GM12878 (cell line): ENCODE measurements around the gene COPZ1. TPM values are rescaled to one million over a fixed set of nuclear protein-coding genes. Genes with fewer than 3 reads are reported as not detected.

Experiments used
- ATAC-seq: fragments of 200-7000 bp; cut with Tn5 transposase; 3 replicates; pipeline ENCODE4 v1.9.1; 2020; ENCODE audit warnings: mild to moderate bottlenecking, moderate library complexity
- BruUV-seq: library from RNA; stranded (reverse); fragments of 400-500 nt; replicated peaks from 2 replicates; lab custom pipeline; 2021; lab: Mats Ljungman, UMichigan
- CTCF ChIA-PET: fragments of 300-600 bp; sonication (Branson Sonifier 250); formaldehyde crosslinking; extraction: SDS; loops from one replicate; lab custom pipeline; 2021; ENCODE audit warnings: inconsistent platforms; lab: Yijun Ruan, JAX
- POLR2A ChIA-PET: fragments of 350-600 bp; formaldehyde crosslinking; extraction: SDS; loops from one replicate; lab custom pipeline; 2021; ENCODE audit warnings: inconsistent platforms; lab: Charles Lee
- RAD21 ChIA-PET: fragments of 300-600 bp; sonication (Branson Sonifier 250); formaldehyde crosslinking; loops from one replicate; lab custom pipeline; 2023; ENCODE audit warnings: antibody characterized with exemption; ENCODE audit not compliant: unreplicated experiment; lab: Charles Lee
- SMC1A ChIA-PET: fragments of 300-600 bp; sonication (Branson Sonifier 250); formaldehyde crosslinking; loops from one replicate; lab custom pipeline; 2023; ENCODE audit not compliant: unreplicated experiment, uncharacterized antibody; lab: Charles Lee
- DNase-seq: peaks from one replicate; pipeline ENCODE4 v3.0.0-alpha.2; 2011; ENCODE audit warnings: low read depth, low spot score
- FAIRE-seq: peaks from 3 replicates; lab custom pipeline; 2011; peaks lifted over from hg19 to GRCh38; lab: Jason Lieb, UNC
- H2AFZ ChIP-seq: 2 replicates; pipeline ENCODE4 v1.6.0; 2011; ENCODE audit warnings: low read depth, low read length, control low read depth; ENCODE audit not compliant: control insufficient read depth
- H3K27ac ChIP-seq: 2 replicates; pipeline ENCODE4 v1.5.1; 2011; ENCODE audit warnings: control low read depth; ENCODE audit not compliant: control insufficient read depth, insufficient read depth
- H3K27me3 ChIP-seq, 2 experiments: replicated peaks in 1 of 2; 2 replicates each; pipeline versions ENCODE4 v1.6.0 to v1.6.1; 2011; ENCODE audit warnings: low read length in 1 of 2; ENCODE audit not compliant: control insufficient read depth in 2 of 2, insufficient read depth in 2 of 2
- H3K36me3 ChIP-seq, 2 experiments: 2 replicates each; pipeline ENCODE4 v1.5.1; 2011; ENCODE audit warnings: low read length in 1 of 2; ENCODE audit not compliant: control insufficient read depth in 2 of 2, insufficient read depth in 2 of 2
- H3K4me1 ChIP-seq: 2 replicates; pipeline ENCODE4 v1.6.1; 2011; ENCODE audit warnings: mild to moderate bottlenecking, low read length, moderate library complexity, mixed read lengths; ENCODE audit not compliant: control insufficient read depth, insufficient read depth
- H3K4me2 ChIP-seq: 2 replicates; pipeline ENCODE4 v1.6.0; 2011; ENCODE audit warnings: control low read depth; ENCODE audit not compliant: control insufficient read depth, insufficient read depth
- H3K4me3 ChIP-seq: fragments of 200-600 bp; sonication (generic); 2 replicates; pipeline ENCODE4 v1.5.1; 2016
- H3K79me2 ChIP-seq: 2 replicates; pipeline ENCODE4 v1.6.0; 2011; ENCODE audit warnings: low read length; ENCODE audit not compliant: control insufficient read depth, insufficient read depth
- H3K9ac ChIP-seq: 2 replicates; pipeline ENCODE4 v1.8.0; 2011; ENCODE audit warnings: low read length, control low read depth, mixed read lengths; ENCODE audit not compliant: control insufficient read depth, insufficient read depth
- H3K9me3 ChIP-seq: replicated peaks from 3 replicates; pipeline ENCODE4 v1.5.1; 2011; ENCODE audit warnings: mild to moderate bottlenecking, low read length; ENCODE audit not compliant: control insufficient read depth, insufficient read depth
- H4K20me1 ChIP-seq: 2 replicates; pipeline ENCODE4 v1.6.0; 2011; ENCODE audit not compliant: control insufficient read depth, insufficient read depth
- CHD4 ChIP-seq: fragments of 200-600 bp; sonication (generic); IDR thresholded peaks from 2 replicates; pipeline ENCODE4 v1.6.1; 2016; ENCODE audit warnings: mild to moderate bottlenecking
- FOXM1 ChIP-seq: IDR thresholded peaks from 2 replicates; pipeline ENCODE4 v1.6.1; 2012; ENCODE audit warnings: low read depth, mild to moderate bottlenecking, inconsistent platforms, low read length, moderate library complexity
- JUNB ChIP-seq: IDR thresholded peaks from 2 replicates; pipeline ENCODE4 v1.6.1; 2016; ENCODE audit warnings: antibody characterized with exemption, mild to moderate bottlenecking
- WGBS: methylation state at CpG from one replicate; pipeline ENCODE4 v1.1.6; 2016; ENCODE audit warnings: low lambda C conversion rate; ENCODE audit not compliant: insufficient replicate concordance, insufficient coverage; ENCODE audit errors: missing lambda C conversion rate; 5-methylcytosine and 5-hydroxymethylcytosine counted together
- in situ Hi-C: fragments of 300-500 bp; cut with MboI; formaldehyde crosslinking; loops from 9 replicates; pipeline ENCODE4 v1.14.3; 2018; ENCODE audit warnings: mixed read lengths
- intact Hi-C: fragments of 100-400 bp; cut with micrococcal nuclease; formaldehyde crosslinking; loops from one replicate; pipeline ENCODE4 v1.14.2; 2022; ENCODE audit not compliant: unreplicated experiment
- polyA plus RNA-seq, 11 experiments: library from polyadenylated mRNA; depleted of rRNA in 4 of 11; unstranded in 6 of 11; stranded (reverse) in 5 of 11; fragments of >200 nt; fragmentation: Nextera tagmentation in 4 of 11; fragmentation: Illumina TruSeq in 1 of 11; extraction: Ambion mirVana in 4 of 11; extraction: Trizol in 1 of 11; gene quantifications; 1 replicate in 1 of 11; 2 replicates in 10 of 11; pipeline versions ENCODE4 v1.2.1 to v1.2.3, GENCODE V29; 2011 to 2016; ENCODE audit warnings: inconsistent platforms in 2 of 11, missing spikeins in 2 of 11, low read depth in 1 of 11
- total RNA-seq, 4 experiments: library from RNA; depleted of rRNA in 3 of 4; stranded (reverse); fragments of >200 nt in 3 of 4; fragmentation: Illumina TruSeq in 1 of 4; extraction: Trizol in 1 of 4; gene quantifications; 2 replicates each; pipeline versions ENCODE4 v1.2.1 to v1.2.3, GENCODE V29; 2013 to 2021
- TF ChIP-seq, protein P1 (sequence below): IDR thresholded peaks from 2 replicates; pipeline ENCODE4 v1.6.1; 2012; ENCODE audit warnings: mild to moderate bottlenecking, low read depth, low read length
- TF ChIP-seq, protein P2 (sequence below): IDR thresholded peaks from 2 replicates; pipeline ENCODE4 v1.6.1; 2011; ENCODE audit warnings: borderline replicate concordance, low read depth, mild to moderate bottlenecking, moderate library complexity, low read length; ENCODE audit not compliant: insufficient read depth, poor library complexity, severe bottlenecking
- TF ChIP-seq, protein P3 (sequence below), 3 experiments: IDR thresholded peaks in 2 of 3; conservative IDR thresholded peaks in 1 of 3; 2 replicates each; pipeline ENCODE4 v1.5.1; 2011; ENCODE audit warnings: low read depth in 3 of 3, low read length in 3 of 3, mild to moderate bottlenecking in 3 of 3, control low read depth in 2 of 3, moderate library complexity in 2 of 3, inconsistent platforms in 1 of 3, mixed read lengths in 1 of 3; ENCODE audit not compliant: control insufficient read depth in 2 of 3, insufficient read depth in 1 of 3; ENCODE audit errors: extremely low read depth in 1 of 3
- TF ChIP-seq, protein P4 (sequence below): fragments of 150-350 bp; IDR thresholded peaks from 2 replicates; pipeline ENCODE4 v1.6.1; 2016; ENCODE audit warnings: low read depth, low read length

COPZ1 gene
- total and polyA plus RNA-seq, 10 of the 15 experiments (the other 5 are each of a cell fraction or from before 2014, with no cell fraction given) = 112 to 378 (median 184) TPM

DNA sequence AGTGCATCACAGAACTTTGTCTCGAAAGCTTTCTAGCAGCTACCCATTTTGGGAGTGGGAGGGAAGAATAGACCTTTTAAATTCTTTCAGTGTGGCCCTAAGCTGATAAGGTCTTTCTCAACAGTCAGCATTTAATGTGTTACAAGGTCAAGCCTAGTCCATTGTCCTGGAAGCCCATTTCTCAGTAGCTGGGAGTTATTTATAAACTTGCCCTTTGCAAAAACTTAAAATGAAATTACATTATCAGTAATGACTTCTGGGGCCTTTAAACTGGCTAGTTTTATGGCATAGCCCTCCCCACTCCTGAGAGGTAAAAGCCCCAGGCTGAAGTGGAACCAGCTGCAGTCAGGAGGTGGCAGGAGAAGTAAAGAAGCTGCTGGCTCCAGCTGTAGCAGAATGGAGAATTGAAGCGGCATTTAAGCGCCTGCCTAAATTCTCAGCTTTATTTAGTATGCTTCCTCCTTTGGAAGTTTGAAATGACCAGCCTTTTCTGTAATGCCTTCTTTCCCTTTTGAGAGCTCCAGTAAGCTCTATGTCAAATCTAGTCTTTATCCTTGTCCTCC lies 12.4 kb downstream of the COPZ1 start (continued):
- TF ChIP-seq, protein P1, sequence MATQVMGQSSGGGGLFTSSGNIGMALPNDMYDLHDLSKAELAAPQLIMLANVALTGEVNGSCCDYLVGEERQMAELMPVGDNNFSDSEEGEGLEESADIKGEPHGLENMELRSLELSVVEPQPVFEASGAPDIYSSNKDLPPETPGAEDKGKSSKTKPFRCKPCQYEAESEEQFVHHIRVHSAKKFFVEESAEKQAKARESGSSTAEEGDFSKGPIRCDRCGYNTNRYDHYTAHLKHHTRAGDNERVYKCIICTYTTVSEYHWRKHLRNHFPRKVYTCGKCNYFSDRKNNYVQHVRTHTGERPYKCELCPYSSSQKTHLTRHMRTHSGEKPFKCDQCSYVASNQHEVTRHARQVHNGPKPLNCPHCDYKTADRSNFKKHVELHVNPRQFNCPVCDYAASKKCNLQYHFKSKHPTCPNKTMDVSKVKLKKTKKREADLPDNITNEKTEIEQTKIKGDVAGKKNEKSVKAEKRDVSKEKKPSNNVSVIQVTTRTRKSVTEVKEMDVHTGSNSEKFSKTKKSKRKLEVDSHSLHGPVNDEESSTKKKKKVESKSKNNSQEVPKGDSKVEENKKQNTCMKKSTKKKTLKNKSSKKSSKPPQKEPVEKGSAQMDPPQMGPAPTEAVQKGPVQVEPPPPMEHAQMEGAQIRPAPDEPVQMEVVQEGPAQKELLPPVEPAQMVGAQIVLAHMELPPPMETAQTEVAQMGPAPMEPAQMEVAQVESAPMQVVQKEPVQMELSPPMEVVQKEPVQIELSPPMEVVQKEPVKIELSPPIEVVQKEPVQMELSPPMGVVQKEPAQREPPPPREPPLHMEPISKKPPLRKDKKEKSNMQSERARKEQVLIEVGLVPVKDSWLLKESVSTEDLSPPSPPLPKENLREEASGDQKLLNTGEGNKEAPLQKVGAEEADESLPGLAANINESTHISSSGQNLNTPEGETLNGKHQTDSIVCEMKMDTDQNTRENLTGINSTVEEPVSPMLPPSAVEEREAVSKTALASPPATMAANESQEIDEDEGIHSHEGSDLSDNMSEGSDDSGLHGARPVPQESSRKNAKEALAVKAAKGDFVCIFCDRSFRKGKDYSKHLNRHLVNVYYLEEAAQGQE = no peak
- TF ChIP-seq FOXM1 = no peak

DNA sequence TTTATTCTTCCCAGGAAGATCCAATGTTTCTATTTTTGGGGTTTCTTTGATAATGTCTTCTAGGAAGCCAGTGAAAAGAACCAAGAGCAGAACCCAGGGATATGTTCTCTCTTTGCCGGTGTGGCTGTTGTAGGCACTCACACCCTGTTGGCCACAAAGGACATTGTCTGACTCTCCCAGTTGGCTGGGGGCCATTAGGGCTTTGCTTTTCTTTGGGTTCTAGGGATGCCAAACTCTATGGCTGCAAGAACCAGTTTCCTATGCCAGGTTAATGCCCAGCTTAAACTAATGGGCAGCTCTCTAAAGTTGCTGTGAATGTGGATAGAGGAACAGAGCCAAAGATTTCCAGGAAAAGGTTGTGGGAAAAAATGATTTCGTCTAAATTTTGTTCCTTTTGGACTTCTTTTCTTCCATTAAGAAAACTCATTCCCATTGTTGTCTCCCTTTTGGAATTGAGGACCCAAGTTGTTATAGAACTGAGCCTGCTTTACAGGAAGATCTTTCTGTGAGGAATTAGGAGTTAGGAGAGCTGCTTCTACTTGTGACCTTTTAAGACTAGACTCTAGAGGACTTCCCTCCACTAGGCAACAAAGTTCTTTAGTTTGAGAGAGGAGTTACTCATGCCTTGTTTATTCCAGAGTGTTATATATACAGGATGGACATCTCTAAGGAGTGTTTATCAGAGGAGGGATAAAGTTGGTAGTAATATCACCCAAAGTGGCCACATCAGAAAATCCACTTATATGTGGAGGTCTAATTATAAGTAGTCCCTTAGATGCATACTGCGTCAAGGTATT lies 13.1 kb downstream of the COPZ1 start:
- peaks cover 4 to 13% of the 10 kb centered on the region in 2 experiments for H3K36me3 ChIP-seq
- H2AFZ ChIP-seq = no peak overlapping the region
- H3K9me3 ChIP-seq = no peaks in the 10 kb centered on the region
- ChIA-PET CTCF (interaction anchor here (0.7 to 6.7 kb wide), 20 partner anchors 7 to 123 kb away, joined by 3 to 113 read pairs (median 14); partner anchors contain the start of genes CBX5, COPZ1 and HNRNPA1), RAD21 (interaction anchor here (0.8 to 2.2 kb wide), 5 partner anchors 13 to 30 kb away, joined by 3 to 7 read pairs (median 3); partner anchors contain the start of gene COPZ1), SMC1A (interaction anchor here (1.0 to 4.1 kb wide), 10 partner anchors 10 to 96 kb away, joined by 3 to 19 read pairs (median 5); partner anchors contain the start of genes COPZ1 and HNRNPA1), POLR2A (interaction anchor here (1.0 to 1.3 kb wide), 2 partner anchors 13 to 15 kb away, joined by 3 to 4 read pairs; partner anchors contain the start of gene COPZ1)
- H3K4me2 ChIP-seq = no peak overlapping the region
- FAIRE-seq = no peak
- no peak overlapping the region for H3K9ac ChIP-seq
- no peaks in the 10 kb centered on the region; the same call in 1 of the 2 replicates for H3K4me1 ChIP-seq
- H3K79me2 ChIP-seq = peaks cover 5% of the 10 kb centered on the region
- DNase-seq = no peak
- 84% methylated on average over 3 of the region's 3 CpGs for WGBS
- H3K4me3 ChIP-seq = no peak overlapping the region
- intact Hi-C loops (no loop called here), in situ Hi-C loops (no loop called here)
- no peaks in the 10 kb centered on the region for H4K20me1 ChIP-seq
- no peak for ATAC-seq
- no TSS peak for BruUV-seq
- no peak overlapping the region for H3K27ac ChIP-seq
- H3K27me3 ChIP-seq = no peaks in the 10 kb centered on the region
- TF ChIP-seq, protein P2, sequence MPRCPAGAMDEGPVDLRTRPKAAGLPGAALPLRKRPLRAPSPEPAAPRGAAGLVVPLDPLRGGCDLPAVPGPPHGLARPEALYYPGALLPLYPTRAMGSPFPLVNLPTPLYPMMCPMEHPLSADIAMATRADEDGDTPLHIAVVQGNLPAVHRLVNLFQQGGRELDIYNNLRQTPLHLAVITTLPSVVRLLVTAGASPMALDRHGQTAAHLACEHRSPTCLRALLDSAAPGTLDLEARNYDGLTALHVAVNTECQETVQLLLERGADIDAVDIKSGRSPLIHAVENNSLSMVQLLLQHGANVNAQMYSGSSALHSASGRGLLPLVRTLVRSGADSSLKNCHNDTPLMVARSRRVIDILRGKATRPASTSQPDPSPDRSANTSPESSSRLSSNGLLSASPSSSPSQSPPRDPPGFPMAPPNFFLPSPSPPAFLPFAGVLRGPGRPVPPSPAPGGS = no peak
- TF ChIP-seq JUNB (no peak), CHD4 (no peak)
- TF ChIP-seq, protein P3, sequence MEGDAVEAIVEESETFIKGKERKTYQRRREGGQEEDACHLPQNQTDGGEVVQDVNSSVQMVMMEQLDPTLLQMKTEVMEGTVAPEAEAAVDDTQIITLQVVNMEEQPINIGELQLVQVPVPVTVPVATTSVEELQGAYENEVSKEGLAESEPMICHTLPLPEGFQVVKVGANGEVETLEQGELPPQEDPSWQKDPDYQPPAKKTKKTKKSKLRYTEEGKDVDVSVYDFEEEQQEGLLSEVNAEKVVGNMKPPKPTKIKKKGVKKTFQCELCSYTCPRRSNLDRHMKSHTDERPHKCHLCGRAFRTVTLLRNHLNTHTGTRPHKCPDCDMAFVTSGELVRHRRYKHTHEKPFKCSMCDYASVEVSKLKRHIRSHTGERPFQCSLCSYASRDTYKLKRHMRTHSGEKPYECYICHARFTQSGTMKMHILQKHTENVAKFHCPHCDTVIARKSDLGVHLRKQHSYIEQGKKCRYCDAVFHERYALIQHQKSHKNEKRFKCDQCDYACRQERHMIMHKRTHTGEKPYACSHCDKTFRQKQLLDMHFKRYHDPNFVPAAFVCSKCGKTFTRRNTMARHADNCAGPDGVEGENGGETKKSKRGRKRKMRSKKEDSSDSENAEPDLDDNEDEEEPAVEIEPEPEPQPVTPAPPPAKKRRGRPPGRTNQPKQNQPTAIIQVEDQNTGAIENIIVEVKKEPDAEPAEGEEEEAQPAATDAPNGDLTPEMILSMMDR (IDR thresholded peaks at IDR 0.05 in 2 of 3, conservative IDR thresholded peaks at IDR 0.05 in 1 of 3; ENCODE audit: control insufficient read depth in 2 of 3, extremely low read depth in 1 of 3, insufficient read depth in 1 of 3, low read depth in 3 of 3, low read length in 3 of 3) = no peak
- TF ChIP-seq, protein P4, sequence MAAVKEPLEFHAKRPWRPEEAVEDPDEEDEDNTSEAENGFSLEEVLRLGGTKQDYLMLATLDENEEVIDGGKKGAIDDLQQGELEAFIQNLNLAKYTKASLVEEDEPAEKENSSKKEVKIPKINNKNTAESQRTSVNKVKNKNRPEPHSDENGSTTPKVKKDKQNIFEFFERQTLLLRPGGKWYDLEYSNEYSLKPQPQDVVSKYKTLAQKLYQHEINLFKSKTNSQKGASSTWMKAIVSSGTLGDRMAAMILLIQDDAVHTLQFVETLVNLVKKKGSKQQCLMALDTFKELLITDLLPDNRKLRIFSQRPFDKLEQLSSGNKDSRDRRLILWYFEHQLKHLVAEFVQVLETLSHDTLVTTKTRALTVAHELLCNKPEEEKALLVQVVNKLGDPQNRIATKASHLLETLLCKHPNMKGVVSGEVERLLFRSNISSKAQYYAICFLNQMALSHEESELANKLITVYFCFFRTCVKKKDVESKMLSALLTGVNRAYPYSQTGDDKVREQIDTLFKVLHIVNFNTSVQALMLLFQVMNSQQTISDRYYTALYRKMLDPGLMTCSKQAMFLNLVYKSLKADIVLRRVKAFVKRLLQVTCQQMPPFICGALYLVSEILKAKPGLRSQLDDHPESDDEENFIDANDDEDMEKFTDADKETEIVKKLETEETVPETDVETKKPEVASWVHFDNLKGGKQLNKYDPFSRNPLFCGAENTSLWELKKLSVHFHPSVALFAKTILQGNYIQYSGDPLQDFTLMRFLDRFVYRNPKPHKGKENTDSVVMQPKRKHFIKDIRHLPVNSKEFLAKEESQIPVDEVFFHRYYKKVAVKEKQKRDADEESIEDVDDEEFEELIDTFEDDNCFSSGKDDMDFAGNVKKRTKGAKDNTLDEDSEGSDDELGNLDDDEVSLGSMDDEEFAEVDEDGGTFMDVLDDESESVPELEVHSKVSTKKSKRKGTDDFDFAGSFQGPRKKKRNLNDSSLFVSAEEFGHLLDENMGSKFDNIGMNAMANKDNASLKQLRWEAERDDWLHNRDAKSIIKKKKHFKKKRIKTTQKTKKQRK = no peak
